Measurements from ENCODE around the gene NUP205.
A peak's percentile ranks its signal among the peaks of the same experiment; 100 is the strongest.

NUP205 gene

GRCh38 chr7:135557455-135558336 is at the start of gene NUP205:
TSS of gene NUP205 (plus strand) at chr7:135557917. CDS start at chr7:135557945, 28 bp downstream.
- DNase-seq: peak; percentile 70

- no peak for DNase-seq
Observed at GRCh38 chr7:135508883-135509588, 48.7 kb upstream of the NUP205 start.

- DNase-seq: no peak
Observed at GRCh38 chr7:135509589-135509838, 48.2 kb upstream of the NUP205 start.

GRCh38 chr7:135509839-135510591 is 47.7 kb upstream of the NUP205 start, which contains the start of gene CNOT4:
TSS of gene CNOT4 (minus strand) at chr7:135510102. CDS start at chr7:135438331, 71,771 bp downstream.
- DNase-seq: peak; percentile 94

GRCh38 chr7:135510592-135511183 is 47.0 kb upstream of the NUP205 start:
- no peak for DNase-seq

GRCh38 chr7:135512135-135512887 is 45.4 kb upstream of the NUP205 start:
- DNase-seq: peak; percentile 79

GRCh38 chr7:135514856-135515255 is 42.9 kb upstream of the NUP205 start:
- DNase-seq: no peak

GRCh38 chr7:135517060-135517459 is 40.7 kb upstream of the NUP205 start:
- no peak for DNase-seq

GRCh38 chr7:135518748-135519147 is 39.0 kb upstream of the NUP205 start:
- no peak for DNase-seq

- DNase-seq: no peak
Observed at GRCh38 chr7:135519233-135519688, 38.5 kb upstream of the NUP205 start.

GRCh38 chr7:135519871-135520270 is 37.8 kb upstream of the NUP205 start:
- DNase-seq: no peak

- DNase-seq: no peak
Observed at GRCh38 chr7:135522509-135522908, 35.2 kb upstream of the NUP205 start.

- DNase-seq: no peak
Observed at GRCh38 chr7:135523146-135523545, 34.6 kb upstream of the NUP205 start.

- no peak for DNase-seq
Observed at GRCh38 chr7:135525426-135525825, 32.3 kb upstream of the NUP205 start.

GRCh38 chr7:135527025-135527424 is 30.7 kb upstream of the NUP205 start:
- DNase-seq: no peak

- no peak for DNase-seq
Observed at GRCh38 chr7:135536150-135536549, 21.6 kb upstream of the NUP205 start.

GRCh38 chr7:135537453-135537852 is 20.3 kb upstream of the NUP205 start:
- no peak for DNase-seq

GRCh38 chr7:135537905-135538304 is 19.8 kb upstream of the NUP205 start:
- DNase-seq: no peak

- no peak for DNase-seq
Observed at GRCh38 chr7:135538376-135538775, 19.3 kb upstream of the NUP205 start.

- no peak for DNase-seq
Observed at GRCh38 chr7:135539629-135540028, 18.1 kb upstream of the NUP205 start.

GRCh38 chr7:135541029-135541428 is 16.7 kb upstream of the NUP205 start:
- DNase-seq: no peak

GRCh38 chr7:135550196-135550595 is 7.5 kb upstream of the NUP205 start:
- no peak for DNase-seq

Data from NCI-H1694 (cell line).